Activated naive CD4-positive, alpha-beta T cell (primary cell): ENCODE measurements around the gene ZNF667.

Source experiments
- DNase-seq, 4 experiments: peaks; one replicate each; lab custom pipeline; 2025; lab: John Stamatoyannopoulos, UW

Gene ZNF667

GRCh38 chr19:56476651-56477428 lies at the start of gene ZNF667:
ZNF667 (minus strand) TSS chr19:56477345; CDS start chr19:56462370, 14,975 bp downstream.
- DNase-seq, result no peak

DNA sequence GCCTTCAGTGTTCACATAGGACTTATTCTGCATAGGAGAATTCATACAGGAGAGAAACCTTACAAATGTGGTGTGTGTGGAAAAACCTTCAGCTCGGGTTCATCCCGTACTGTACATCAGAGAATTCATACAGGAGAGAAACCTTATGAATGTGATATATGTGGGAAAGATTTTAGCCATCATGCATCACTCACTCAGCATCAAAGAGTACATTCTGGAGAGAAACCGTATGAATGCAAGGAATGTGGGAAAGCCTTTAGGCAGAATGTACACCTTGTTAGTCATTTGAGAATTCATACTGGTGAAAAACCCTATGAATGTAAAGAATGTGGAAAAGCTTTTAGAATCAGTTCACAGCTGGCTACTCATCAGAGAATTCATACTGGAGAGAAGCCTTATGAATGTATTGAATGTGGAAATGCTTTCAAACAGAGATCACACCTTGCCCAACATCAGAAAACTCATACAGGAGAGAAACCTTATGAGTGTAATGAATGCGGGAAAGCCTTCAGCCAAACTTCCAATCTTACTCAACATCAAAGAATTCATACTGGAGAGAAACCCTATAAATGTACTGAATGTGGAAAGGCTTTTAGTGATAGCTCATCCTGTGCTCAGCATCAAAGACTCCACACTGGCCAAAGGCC lies 48.2 kb upstream of the ZNF667 start:
- DNase-seq, result no peak

DNA sequence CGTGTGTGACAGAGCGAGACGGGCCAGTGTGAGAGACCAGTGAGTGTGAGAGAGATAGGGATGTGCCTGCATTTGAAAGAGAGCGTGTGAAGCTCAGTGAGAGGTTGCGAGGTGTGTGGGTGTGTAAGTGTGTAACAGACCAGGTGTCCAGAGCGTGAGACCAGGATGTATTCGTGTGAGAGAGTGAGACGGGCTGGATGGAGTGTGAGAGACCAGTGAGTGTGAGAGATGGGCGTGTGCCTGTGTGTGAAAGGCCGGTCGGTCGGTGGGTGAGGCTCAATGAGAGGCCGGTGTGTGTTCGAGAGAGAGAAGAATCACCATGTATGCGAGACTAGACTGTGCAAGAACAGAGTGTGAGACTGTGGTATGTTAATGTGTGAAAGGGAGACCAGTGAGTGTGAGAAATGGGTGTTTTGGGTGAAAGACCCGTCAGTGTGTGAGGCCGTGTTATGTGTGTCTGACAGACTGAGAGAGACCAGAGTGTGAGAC lies 31.2 kb upstream of the ZNF667 start:
- no peak for DNase-seq

GRCh38 chr19:56507446-56508289 lies 30.5 kb upstream of the ZNF667 start, which contains the start of gene ZNF471:
ZNF471 (plus strand) TSS chr19:56507855; CDS start chr19:56511572, 3,717 bp downstream.
- peak; percentile 34 to 80 (median 54) for DNase-seq

DNA sequence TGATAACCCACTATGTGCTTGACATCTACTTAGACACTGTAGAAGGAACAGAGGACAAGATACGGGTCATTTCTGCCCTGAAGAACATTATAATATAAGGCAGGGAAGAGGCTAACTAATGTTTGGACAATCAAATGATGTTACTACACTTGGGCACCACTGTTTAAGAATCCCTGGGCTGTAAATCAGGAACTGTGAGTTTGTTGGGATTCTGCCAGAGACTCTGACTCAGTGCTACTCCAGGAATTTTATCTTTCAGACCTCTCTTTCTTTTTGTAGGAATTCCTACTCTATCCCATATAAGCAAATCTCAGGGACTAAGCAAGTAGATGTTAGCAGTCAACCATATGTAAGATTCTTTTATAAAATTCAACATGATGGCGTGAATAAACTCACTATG lies 27.4 kb upstream of the ZNF667 start:
- DNase-seq, result no peak

- no peak for DNase-seq
These were observed 14.3 kb upstream of the ZNF667 start for GRCh38 chr19:56491399-56491798.

- peak; percentile 7 to 55 (median 15) for DNase-seq
These were observed 539 bp upstream of the ZNF667 start for GRCh38 chr19:56477429-56478338.

- DNase-seq, result no peak
These were observed 1.1 kb downstream of the ZNF667 start for GRCh38 chr19:56476093-56476492.

GRCh38 chr19:56474308-56474707 lies 2.8 kb downstream of the ZNF667 start:
- no peak for DNase-seq

GRCh38 chr19:56441206-56441792 lies 35.8 kb downstream of the ZNF667 start:
- DNase-seq, result no peak

DNA sequence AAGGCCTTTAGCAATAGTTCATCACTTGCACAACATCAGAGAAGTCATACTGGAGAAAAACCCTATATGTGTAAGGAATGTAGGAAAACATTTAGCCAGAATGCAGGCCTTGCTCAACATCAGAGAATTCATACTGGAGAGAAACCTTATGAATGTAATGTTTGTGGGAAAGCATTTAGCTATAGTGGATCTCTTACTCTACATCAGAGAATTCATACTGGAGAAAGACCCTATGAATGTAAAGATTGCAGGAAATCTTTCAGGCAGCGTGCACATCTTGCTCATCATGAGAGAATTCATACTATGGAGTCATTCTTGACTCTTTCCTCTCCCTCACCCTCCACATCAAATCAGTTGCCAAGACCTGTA lies 53.2 kb downstream of the ZNF667 start:
- no peak for DNase-seq

DNA sequence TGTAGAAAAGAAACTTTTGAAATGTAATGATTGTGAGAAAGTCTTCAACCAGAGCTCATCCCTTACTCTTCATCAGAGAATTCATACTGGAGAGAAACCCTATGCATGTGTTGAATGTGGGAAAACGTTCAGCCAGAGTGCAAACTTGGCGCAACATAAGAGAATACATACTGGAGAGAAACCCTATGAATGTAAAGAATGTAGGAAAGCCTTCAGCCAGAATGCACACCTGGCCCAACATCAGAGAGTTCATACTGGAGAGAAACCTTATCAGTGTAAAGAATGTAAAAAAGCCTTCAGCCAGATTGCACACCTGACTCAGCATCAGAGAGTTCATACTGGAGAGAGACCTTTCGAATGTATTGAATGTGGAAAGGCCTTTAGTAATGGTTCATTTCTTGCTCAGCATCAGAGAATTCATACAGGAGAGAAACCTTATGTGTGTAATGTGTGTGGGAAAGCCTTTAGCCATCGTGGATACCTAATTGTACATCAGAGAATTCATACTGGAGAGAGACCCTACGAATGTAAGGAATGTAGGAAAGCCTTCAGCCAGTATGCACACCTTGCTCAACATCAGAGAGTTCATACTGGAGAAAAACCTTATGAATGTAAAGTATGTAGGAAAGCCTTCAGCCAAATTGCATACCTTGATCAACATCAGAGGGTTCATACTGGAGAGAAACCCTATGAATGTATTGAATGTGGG lies 53.7 kb downstream of the ZNF667 start:
- no peak for DNase-seq

GRCh38 chr19:56405062-56405461 lies 72.1 kb downstream of the ZNF667 start:
- DNase-seq, result no peak

DNA sequence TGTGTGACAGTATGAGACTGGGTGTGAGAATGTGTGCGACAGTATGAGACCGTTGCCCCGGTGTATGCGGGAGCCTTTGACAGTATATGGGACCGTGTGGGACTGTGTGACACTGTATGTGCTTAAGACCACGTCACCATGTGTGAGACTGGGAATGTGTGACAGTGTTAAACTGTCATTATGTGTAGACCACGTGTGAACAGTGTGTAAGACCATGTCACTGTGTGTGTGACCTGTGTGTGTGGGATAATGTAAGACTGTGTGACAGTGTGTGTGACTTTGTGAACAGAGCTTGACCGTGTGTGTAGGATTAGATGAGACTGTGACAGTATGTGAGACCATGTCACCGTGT lies 72.5 kb downstream of the ZNF667 start:
- no peak for DNase-seq

- DNase-seq, result peak; percentile 73 to 86 (median 74)
These were observed 73.1 kb downstream of the ZNF667 start, which contains the start of gene ZNF583 for GRCh38 chr19:56403764-56404704. ZNF583 (plus strand) TSS chr19:56404332; CDS start chr19:56407115, 2,783 bp downstream.

DNA sequence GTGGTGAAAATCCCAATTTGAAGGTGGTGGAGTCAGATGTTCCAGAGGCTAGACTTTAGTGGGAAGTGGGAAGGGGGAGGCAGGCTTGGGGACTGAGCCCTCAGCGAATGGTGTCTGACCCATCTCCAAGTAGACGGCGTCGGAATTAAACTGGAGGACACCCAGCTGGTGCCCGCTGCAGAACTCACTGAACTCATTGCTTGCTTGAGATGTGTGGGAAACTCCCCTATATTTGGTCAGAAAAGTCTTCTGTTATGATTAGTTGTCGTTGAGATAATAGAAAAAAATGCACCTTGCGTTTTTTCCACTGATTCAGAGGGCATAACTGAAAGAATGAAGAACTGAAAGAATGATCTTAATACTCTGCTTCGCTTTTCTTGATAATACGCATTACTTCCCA lies 73.9 kb downstream of the ZNF667 start:
- no peak for DNase-seq

DNA sequence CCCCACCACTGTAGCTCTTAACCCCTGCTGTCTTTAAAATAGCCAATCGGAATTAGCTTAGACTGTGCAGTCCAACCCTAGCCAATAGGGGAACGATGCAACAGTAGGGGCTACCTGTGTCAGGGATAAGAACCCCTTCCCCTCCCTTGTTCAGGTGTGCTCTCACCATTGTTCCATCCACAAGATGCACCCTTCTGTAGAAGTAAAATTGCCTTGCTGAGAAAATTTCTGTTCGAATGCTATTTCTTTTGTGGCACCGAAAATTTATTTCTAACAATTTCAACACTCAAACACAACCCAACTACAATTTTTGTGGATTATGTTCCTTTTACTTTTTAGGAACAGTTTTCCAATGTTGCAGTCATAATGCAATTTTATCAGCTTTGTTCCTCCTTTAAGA lies 76.7 kb downstream of the ZNF667 start:
- DNase-seq, result no peak

- no peak for DNase-seq
These were observed 78.3 kb downstream of the ZNF667 start for GRCh38 chr19:56398809-56399208.
